Stimulated activated CD4-positive, alpha-beta T cell treated with anti-CD3 and anti-CD28 coated beads, Interleukin-15, amount 100 ng/mL, for 48 hours (primary cell): ENCODE measurements around the gene PDXDC1.
A peak's percentile ranks its signal among the peaks of the same experiment; 100 is the strongest.
"Not testable (repeated sequence)": the region's sequence is repeated elsewhere in the genome, so short reads cannot be mapped to it uniquely, and the experiment has no call there.

Source experiments
- DNase-seq, 2 donors: peaks; one replicate each; pipeline ENCODE4 v3.0.0-alpha.2; 2020; ENCODE audit warnings: low read depth in 2 of 2

Gene PDXDC1

GRCh38 chr16:14974331-14974655 lies 533 bp upstream of the PDXDC1 start:
- not testable (repeated sequence) for DNase-seq

DNA sequence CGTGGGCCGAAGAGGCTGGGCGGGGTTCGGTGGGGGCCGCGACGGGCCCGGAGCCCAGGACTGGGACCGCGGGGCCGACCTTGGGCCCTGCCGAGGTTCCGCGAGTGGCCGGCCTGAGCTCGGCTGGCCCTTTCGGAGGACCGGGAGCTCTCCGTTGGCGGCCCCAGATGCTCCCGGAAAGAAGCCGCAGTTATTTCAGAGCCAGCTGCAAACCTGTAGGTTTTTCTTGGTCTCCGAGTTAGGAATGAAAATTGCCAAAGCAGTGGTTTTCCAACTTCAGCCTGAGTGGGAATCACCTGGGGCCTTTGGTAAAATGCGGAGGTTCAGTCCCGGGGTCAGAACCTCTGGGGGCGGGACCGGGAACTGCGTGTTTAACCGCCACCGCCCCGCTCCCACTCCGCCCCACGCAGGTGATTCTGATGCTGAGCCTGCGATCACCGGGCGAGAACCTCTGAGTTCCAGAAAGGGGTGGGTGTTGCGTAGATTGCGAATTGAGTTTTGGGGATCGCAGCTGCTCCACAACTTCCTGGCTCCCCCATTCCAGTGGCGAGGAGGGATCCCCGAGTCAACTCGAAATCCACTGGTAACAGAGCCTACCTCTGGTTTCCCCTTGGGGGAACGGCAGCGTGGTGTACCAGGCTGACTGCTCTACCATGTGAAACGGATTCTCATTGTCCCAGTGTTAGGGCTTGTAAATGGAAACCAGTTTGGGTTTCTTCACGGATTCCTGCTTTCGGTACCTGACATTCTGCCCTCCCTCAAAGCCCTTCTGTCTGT lies 780 bp downstream of the PDXDC1 start:
- DNase-seq: peak; percentile 13 to 45

DNA sequence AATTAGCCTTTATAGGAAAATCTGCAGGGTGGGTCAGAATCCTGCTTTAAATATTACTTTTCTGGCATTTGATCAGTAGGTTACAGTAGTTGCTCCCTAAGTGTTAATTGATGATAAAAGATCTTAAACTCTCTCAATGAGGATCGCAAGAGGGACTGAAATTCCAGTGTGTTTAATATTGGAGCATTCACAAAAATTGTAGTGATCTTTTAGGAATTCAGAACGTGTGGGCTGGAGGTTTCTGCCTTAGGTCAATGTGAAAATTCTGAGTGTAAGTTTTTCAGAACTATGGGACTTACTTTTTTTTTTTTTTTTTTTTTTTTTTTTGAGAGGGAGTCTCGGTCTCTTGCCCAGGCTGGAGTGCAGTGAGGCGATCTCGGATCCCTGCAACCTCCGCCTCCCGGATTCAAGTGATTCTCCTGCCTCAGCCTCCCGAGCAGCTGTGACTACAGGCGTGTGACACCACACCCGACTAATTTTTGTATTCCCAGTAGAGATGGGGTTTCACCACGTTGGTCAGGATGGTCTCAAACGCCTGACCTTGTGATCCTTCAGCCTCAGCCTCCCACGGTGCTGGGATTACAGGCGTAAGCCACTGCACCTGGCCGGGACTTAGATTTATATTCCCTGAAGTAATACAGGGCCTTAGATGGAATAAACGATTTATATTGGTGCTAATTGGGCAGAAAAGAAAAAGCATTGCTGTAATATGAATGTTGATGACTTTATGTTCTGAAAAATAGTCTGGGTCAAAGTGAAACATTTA lies 2.3 kb downstream of the PDXDC1 start:
- DNase-seq: not testable (repeated sequence)

DNA sequence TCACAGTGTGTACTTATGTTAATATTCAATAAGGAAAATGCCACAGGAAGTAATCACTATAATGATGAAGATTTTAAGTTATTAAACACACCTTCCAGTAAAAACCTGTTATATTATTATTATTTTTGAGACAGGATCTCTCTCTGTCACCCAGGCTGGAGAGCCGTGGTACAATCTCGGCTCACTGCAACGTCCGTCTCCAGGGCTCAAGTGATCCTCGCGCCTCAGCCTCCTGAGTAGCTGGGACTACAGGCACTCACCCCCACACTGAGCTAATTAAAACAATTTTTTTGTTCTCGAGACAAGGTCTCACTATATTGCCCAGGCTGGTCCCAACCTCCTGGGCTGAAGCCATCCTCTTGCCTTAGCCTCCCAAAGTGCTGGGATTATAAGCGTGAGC lies 3.5 kb downstream of the PDXDC1 start:
- DNase-seq: not testable (repeated sequence)

DNA sequence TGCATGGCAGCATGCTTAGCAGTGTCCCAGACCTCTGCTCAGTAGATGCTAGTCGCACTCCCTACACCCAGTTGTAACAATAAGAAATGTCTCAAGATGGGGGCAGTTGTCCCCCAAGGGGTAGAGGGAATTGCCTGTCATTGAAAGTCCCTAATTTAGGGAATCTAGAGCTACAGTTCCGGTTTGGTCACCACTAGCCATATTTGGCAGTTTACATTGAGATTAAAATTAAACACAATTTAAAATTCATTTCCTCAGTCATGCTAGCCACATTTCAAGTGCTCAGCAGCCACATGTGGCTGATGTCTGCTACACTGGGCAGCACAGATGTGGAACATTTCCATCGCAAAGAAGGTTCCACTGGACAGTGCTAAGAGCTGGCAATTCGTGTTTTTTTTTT lies 4.1 kb downstream of the PDXDC1 start:
- DNase-seq: not testable (repeated sequence)

- DNase-seq: not testable (repeated sequence)
These were observed 6.4 kb downstream of the PDXDC1 start for GRCh38 chr16:14981234-14981633.

GRCh38 chr16:14982521-14982920 lies 7.7 kb downstream of the PDXDC1 start:
- DNase-seq: not testable (repeated sequence)

GRCh38 chr16:14988092-14988491 lies 13.3 kb downstream of the PDXDC1 start:
- DNase-seq: not testable (repeated sequence)

DNA sequence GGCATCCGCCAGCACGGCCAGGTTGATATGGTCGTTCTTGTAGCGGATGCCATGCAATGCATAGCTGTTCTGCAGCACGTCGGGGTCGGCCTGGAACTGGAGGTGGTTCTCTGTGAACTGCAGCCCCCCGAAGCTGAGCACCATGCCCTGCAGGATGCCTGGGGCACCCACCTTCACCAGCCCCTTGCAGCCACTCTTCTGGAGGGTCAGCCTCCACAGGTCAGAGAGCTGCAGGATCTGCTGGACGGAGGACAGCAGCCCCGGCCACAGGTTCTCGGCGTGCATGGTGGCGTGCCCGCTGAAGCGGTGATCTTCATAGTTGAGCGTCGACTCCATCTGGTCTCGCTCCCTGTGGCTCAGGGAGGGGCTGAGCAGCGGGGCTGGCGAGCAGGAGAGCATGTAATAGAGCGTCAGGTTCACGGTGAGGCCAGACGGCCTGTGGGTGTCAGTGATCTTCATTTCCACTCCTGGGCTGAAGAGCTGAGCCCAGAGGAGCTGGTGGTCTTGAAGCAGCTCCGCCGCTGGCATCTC lies 13.9 kb downstream of the PDXDC1 start:
- DNase-seq: not testable (repeated sequence)

GRCh38 chr16:14989291-14990281 lies 14.8 kb downstream of the PDXDC1 start:
- not testable (repeated sequence) for DNase-seq

DNA sequence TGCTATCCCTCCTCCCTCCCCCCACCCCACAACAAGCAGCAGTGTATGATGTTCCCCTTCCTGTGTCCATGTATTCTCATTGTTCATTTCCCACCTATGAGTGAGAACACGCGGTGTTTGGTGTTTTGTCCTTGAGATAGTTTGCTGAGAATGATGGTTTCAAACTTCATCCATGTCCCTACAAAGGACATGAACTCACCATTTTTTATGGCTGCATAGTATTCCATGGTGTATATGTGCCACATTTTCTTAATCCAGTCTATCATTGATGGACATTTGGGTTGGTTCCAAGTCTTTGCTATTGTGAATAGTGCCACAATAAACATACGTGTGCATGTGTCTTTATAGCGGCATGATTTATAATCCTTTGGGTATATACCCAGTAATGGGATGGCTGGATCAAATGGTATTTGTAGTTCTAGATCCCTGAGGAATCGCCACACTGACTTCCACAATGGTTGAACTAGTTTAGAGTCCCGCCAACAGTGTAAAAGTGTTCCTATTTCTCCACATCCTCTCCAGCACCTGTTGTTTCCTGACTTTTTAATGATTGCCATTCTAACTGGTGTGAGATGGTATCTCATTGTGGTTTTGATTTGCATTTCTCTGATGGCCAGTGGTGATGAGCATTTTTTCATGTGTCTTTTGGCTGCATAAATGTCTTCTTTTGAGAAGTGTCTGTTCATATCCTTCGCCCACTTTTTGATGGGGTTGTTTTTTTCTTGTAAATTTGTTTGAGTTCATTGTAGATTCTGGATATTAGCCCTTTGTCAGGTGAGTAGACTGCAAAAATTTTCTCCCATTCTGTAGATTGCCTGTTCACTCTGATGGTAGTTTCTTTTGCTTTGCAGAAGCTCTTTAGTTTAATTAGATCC lies 18.7 kb downstream of the PDXDC1 start:
- not testable (repeated sequence) for DNase-seq

- DNase-seq: not testable (repeated sequence)
These were observed 21.9 kb downstream of the PDXDC1 start for GRCh38 chr16:14996702-14997101.

GRCh38 chr16:14998300-14998699 lies 23.5 kb downstream of the PDXDC1 start:
- DNase-seq: not testable (repeated sequence)

GRCh38 chr16:14999845-15000244 lies 25.0 kb downstream of the PDXDC1 start:
- DNase-seq: not testable (repeated sequence)

- not testable (repeated sequence) for DNase-seq
These were observed 27.6 kb downstream of the PDXDC1 start for GRCh38 chr16:15002448-15002847.

DNA sequence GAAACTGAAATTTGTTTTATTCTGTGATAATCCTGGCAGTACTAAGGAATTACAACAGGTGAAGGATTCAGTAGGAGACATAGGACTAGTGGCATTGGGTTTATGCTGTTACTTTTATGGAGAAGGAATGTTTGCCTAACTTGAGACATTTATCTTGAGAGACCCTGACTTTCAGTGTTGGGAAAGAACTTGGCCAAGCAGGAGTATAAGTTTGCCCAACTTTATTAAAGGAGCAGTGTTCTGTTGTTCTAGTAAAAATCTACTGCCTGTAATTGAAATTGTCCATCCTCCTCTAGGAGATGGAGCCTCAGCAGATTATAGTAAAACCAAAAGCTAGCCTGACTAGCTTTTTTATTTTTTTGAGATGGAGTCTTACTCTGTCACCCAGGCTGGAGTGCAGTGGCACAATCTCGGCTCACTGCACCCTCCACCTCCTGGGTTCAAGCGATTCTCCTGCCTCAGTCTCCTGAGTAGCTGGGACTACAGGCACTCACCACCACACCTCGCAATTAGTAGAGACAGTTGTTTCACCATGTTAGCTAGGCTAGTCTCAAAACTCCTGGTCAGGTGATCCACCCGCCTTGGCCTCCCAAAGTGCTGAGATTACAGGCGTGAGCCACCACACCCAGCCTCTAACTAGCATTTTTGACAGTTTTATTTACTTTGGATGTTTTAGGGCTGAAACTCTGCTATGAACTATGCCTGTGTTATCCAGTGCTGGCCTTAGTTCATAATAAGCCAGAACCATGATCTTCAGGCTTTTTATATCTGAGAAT lies 30.7 kb downstream of the PDXDC1 start:
- not testable (repeated sequence) for DNase-seq

DNA sequence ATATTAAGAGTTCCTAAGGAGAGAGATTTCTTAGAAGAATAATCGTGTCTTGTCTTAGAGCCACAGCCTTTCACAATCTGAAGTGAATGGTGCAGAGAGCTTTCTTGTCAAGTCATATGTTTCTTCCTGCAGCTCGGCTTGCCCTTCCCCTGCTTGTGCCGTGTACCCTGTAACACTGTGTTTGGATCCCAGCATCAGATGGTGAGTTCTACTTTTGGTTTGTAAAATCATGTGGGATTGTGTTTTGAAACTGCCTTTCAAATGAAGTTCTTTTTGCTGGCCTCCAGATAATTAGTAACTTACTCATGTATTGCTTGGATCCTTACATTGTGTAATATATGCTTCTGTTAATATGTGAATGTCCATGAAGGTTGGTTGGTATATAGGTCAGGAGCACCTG lies 33.8 kb downstream of the PDXDC1 start:
- DNase-seq: not testable (repeated sequence)

DNA sequence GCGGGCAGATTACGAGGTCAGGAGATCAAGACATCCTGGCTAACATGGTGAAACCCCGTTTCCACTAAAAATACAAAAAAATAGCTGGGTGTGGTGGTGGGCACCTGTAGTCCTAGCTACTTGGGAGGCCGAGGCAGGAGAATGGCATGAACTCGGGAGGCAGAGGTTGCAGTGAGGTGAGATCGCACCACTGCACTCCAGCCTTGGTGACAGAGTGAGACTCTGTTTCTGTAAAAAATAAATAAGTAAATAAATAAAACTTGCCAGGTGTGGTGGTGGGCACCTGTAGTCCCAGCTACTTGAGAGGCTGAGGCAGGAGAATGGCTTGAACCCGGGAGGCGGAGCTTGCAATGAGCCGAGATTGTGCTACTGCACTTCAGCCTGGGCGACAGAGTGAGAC lies 38.1 kb downstream of the PDXDC1 start:
- DNase-seq: not testable (repeated sequence)

DNA sequence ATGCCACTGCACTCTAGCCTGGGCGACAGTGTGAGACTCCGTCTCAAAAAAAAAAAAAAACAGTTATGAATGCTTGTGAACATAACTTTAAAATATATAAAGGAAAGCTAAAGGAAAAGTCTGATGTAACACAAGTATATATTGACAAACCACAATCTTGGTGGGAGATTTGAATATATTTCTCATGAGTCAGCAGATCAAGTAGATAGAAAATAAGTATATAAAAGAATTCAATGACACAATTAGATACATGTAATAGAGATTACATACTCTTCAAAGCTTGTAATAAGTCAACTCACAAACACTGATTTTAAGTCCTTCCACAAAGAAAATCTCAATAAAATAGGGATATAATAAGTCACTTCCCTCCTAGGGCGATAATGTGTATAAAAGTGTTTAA lies 40.8 kb downstream of the PDXDC1 start:
- DNase-seq: not testable (repeated sequence)

DNA sequence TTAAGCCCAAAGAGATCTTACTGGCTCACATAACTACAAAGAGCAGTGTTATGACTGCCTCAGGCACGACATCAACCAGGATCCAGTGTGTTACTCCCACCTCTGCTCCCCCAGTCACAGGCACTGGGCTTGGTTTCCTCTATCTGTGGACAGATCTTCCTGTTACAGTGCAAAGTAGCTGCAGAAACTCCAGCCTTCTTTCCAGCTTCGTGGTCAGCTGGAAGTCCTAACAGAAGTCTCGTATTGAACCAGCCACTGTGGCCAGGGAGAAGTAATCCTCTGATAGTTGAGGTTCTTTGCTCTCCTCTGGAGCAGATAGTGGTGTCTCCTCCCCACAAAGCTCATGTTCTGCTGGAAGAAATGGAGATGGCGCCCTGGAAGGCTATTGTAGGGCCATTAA lies 41.5 kb downstream of the PDXDC1 start:
- not testable (repeated sequence) for DNase-seq
